ENCODE results near the gene SH3GL2. TPM values are rescaled to one million over a fixed set of nuclear protein-coding genes. Genes with fewer than 3 reads are reported as not detected.

The SH3GL2 gene
- 0.20 TPM for total RNA-seq

DNA sequence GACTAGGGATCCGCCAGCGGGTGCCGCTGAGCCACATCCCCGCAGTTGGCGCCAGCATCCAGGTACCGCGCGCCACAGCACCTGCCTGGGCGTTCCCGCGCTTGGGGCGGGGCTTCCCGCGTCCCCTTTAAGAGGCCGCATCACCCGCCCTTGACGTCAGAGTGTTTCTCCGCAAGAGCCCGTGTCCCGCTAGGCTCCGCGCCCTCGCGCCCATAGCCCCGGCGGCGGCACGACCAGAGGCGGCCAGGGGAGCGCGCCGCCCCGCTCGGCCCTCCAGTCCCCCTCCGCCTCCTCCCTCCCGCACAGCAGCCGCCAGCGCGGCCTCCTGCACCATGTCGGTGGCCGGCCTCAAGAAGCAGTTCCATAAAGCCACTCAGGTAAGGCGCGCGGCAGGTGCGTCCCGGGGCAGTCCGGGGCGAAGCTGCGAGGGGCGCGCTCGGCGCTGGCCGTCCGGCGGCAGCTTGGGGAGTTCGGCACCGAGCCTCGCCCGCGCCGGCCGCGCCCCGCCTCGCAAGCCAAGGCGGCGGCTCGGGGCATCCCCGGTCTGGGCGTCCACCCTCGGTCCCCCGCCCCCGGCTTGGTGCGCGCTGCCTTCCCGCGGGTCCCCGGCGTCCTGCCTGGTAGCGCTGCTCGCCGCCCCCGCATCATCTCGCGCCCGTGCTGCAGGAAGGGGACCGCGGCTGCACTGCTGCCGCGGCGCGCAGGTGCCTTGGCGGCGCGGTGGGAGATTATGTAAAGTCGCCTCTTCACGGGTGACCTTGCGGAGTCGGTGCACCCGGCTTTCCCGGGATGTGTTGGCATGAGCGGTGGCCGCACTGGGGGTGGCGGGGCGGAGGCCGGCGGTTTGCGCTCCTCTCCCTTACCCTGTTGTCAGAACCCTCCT lies at the start of gene SH3GL2:
SH3GL2 (plus strand) TSS at position 156 of the 883 bp plus-strand sequence.
- DNase-seq: no peak

DNA sequence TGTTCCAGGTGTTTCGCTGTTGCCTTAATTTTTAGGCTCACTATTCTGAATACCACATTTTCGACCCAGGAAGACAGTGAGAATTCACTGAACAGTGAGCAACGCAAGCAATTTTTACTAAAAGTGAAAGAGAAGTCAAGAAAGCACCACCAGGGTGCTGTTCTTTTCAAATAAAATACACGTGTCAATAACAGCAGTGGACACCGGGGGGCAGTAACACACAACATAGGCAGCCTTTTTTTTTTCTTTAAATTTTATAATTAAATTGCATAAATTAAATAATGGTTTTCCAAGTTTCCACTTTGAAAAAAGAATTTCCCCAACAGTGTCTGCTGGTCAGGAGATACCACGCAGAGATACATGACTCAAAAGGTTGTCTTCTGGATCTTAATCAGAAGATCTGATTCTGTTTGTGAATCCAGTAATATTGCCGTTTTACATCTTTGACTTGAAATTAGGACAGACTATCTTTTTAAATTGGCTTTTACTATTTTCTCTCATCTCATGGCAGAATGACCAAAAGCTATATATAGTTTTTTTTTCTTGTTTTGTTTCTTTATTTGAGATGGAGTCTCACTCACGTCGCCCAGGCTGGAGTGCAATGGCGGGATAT lies 47.1 kb upstream of the SH3GL2 start:
- DNase-seq: peak; percentile 13

DNA sequence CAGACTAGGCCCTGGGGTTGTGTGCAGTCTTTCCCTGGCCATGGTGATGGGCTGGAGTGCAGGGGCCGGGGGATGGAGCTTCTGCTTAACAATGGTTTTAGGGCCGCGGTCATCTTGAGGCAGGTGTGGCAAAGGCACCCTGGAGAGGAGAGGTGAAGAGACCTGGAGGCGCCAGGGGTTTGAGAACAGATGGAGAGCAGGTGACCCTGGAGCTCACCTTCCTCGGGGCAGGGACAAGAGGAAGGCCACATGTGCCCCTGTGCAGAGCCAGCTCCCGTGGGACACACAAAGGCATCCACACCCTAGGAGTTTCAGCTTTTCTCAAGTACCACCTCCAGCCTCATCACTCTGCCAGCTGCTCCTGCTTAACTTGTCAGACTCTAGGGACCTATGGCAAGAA lies 46.4 kb upstream of the SH3GL2 start:
- DNase-seq: no peak

- DNase-seq: no peak
Measured at GRCh38 chr9:17535176-17535575, 43.7 kb upstream of the SH3GL2 start.

DNA sequence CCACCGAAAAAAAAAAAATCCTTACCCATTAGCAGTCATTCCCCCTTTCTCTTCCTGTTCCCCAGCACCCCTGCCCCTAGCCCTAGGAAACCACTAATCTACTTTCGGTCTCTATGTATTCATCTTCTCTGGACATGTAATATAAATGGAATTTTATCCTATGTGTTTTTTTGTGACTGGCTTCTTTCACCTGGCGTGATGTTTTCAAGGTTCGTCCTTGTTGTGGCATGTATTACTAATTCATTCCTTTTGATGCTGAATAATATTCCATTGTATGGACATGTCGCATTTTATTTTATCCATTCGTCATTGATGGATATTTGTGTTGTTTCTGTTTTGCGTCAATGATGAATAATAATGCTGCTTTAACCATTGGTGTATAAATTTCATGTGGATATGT lies 42.8 kb upstream of the SH3GL2 start:
- no peak for DNase-seq

DNA sequence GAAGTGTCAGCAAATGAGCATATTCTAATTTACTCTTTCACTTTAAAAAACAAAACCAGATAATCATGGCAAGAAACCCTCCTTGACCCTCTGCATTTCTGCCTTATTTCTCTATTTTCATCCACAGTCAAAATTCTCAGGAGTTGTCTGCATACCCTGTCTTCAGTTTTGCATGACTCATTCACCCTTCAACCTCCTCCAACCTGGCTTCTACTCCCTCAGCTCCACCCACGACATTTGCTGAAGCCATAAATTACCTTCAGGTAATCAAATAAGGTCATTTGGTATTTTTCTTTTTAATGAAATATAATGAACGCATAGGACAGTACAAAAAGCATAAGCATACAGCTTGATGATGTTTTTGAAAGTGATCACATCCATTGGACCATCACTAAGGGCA lies 27.8 kb upstream of the SH3GL2 start:
- DNase-seq: no peak

DNA sequence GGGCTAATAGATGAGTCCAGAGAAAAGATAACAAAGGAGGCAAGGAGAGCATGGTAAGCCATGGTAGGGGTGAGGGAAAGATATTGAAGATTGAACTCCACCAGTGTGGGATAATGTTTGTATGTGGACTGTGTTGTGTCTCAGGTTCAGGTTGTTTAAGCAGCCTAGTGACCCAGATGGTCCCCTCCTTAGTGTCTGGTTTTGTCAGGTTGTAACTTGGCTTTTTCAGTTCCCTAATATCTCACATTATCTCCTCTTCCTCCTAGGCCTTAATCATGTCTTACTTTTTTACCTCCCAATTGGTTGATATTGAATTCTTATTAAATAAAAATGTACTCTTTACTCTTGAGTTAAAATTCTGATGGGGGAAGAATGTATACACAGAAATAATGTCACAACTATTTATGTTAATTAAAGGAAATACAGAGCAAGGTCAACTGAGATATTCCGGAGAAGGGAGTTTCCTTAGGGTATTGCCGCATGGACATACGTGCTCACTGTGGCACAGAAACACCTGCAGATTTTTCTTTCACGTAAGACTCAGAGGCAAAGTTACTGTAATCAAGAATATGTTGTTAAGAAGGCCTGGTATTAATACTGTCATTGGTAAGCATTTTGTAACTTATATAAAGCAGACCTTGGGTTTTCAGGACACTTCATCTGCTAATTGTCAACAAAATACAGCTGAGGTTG lies 23.4 kb upstream of the SH3GL2 start:
- DNase-seq: no peak

- no peak for DNase-seq
Measured at GRCh38 chr9:17556255-17556654, 22.6 kb upstream of the SH3GL2 start.

DNA sequence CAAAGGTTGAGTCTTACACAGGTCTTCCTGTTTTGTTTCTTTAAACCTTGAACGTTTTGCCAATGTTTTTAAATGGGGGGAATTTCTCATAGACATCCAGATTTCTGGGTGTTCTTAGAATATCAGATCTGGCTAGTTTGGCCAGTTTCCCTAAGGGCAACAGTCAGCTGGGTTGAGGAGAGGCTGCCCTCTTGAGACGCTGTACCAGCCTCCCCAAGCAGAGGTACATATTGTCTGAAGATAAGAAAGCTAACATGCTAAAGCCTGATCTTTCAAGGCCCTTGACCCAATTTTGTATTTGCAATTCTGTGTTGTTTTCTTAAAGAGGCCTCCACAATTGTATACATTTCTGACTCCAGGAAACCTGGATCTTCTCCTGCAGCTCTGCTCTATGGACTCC lies 21.9 kb upstream of the SH3GL2 start:
- DNase-seq: no peak

- no peak for DNase-seq
Measured at GRCh38 chr9:17571825-17572224, 7.0 kb upstream of the SH3GL2 start.

DNA sequence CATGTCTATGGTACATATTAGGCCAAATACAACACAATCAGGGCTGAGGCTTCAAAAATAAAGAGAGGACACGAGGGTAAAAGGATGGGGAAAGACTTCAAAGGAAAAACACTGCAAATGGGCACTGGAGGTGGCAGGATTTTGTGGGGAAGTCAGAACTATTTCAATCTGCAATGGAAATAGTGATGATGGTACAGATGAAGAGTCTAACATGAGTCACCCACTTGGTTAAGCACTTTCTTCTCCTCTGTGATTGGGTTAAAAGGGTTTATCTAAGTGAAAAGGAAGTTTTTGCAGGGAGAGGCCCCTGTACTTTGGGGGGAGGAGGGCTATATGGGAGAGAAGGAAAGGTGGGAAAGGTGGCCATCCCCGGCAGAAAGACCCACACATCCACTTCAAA lies 4.5 kb upstream of the SH3GL2 start:
- DNase-seq: no peak

DNA sequence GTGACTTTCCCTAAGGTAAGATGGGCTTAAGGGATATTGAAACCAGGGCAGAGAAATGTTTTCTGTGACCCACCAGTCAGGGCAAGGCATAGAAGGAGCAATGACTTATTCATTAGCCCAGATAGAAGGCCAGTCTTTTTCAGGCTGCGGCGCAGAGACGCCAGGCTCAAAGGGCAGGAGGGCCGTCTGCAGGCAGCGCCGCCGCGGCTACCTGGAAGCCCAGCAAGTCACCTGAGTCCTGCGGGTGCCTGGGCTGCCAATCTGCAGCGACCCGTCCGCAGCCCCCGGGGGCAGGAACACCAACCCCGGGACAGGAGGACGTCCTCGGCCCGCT lies 322 bp upstream of the SH3GL2 start:
- DNase-seq: no peak

DNA sequence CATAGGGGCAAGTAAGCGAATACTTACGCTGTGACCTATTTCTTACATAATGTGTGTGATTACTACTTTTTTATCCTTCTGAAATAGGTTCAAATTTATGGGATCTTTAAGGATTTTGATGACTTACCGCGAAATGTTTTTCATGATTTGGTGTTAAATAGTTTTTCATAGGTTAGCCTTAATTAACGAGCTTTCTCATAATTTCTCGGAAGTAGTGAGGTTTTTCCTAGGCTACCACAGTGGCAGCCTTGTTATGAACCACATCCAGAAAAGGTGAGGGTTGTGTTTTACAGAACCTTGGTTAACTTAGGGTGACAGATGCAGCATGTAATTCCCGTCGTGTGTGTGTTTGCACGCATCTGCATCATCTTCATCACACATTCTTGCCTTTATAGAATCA lies 1.3 kb downstream of the SH3GL2 start:
- no peak for DNase-seq

GRCh38 chr9:17587113-17587512 lies 8.2 kb downstream of the SH3GL2 start:
- no peak for DNase-seq

DNA sequence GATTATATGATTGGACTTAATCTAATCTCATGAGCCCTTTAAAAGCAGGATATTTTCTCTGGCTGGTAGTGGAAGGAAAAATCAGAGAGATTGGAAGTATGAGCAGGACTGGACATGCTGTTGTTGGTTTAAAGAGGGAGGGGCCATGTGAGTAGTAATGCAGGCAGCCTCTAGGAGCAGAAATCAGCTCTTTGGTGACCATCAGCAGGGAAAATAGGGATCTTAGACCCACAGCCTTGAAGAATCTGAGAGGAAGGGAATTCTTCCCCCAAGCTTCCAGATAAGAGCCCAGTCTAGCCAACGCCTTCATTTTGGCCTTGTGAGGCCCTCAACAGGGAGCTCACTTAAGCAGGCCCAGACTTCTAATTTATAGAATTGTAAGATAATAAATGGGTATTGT lies 9.5 kb downstream of the SH3GL2 start:
- DNase-seq: no peak

GRCh38 chr9:17588941-17589340 lies 10.1 kb downstream of the SH3GL2 start:
- DNase-seq: no peak

DNA sequence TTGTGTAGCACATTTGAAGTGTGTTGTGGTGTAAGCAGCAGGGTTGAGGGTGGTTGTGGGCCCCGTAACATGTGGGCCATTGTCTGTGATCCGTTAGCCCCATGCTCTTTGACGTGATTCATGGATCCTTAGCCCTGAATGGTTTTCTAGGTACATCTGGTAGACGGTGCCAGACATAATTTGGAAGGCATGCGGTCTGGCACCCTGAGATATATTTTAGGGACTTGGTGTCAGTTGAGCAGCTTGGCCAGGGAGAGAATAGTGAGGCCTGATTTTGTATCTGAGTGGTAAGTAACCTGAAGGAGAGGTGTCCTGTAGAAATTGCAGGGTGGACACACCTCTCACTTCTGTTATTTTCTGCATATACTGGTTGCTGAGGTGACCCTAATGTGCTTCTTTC lies 10.9 kb downstream of the SH3GL2 start:
- no peak for DNase-seq

DNA sequence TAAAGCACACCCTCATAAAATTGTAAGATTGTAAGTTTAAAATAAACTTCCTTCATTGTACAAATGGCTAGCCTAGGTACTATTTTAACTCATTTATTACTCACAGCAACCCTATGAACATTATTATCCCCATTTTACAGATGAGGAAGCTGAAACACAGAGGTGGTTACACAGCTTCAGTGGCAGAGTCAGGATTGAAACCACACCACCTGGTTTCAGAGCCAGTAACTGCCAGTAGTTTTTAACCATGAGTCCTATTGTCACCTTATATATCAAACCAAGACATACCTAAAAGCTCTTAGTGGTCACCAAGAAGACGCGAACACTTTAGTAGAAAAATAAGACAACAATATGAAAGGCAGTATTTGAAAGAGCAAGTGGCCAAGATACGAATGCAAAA lies 16.1 kb downstream of the SH3GL2 start:
- no peak for DNase-seq

- DNase-seq: no peak
Measured at GRCh38 chr9:17597977-17598376, 19.1 kb downstream of the SH3GL2 start.

- DNase-seq: no peak
Measured at GRCh38 chr9:17600962-17601593, 22.2 kb downstream of the SH3GL2 start.

GRCh38 chr9:17604556-17604955 lies 25.7 kb downstream of the SH3GL2 start:
- DNase-seq: no peak

- DNase-seq: no peak
Measured at GRCh38 chr9:17609312-17610005, 30.6 kb downstream of the SH3GL2 start.

Measured in skin of body (tissue), 2 donors.